PC-9 (cell line): ENCODE data around the gene ACTR3. TPM values are rescaled to one million over a fixed set of nuclear protein-coding genes. Genes with fewer than 3 reads are reported as not detected.

Experiments
- BruUV-seq: library from RNA; stranded (reverse); fragments of 400-500 nt; replicated peaks from 2 replicates; lab custom pipeline; 2021; lab: Mats Ljungman, UMichigan
- CTCF ChIA-PET: fragments of 300-600 bp; sonication (Branson Sonifier 250); formaldehyde crosslinking; loops from one replicate; lab custom pipeline; 2022; ENCODE audit warnings: antibody characterized with exemption; lab: Charles Lee
- POLR2A ChIA-PET: fragments of 300-600 bp; sonication (Branson Sonifier 250); formaldehyde crosslinking; loops from one replicate; lab custom pipeline; 2022; ENCODE audit warnings: antibody characterized with exemption; ENCODE audit not compliant: unreplicated experiment; lab: Charles Lee
- DNase-seq, 2 experiments: peaks; one replicate each; pipeline versions ENCODE4 v3.0.0 to v3.0.0-alpha.2; 2015 to 2022; ENCODE audit warnings: mixed read lengths in 1 of 2
- H2AFZ ChIP-seq: fragments of 200-600 bp; sonication (generic); 2 replicates; pipeline ENCODE4 v1.8.1; 2017; ENCODE audit warnings: antibody characterized with exemption
- H3F3A ChIP-seq: fragments of 200-600 bp; sonication (generic); 2 replicates; pipeline ENCODE4 v1.8.1; 2017; ENCODE audit warnings: antibody characterized with exemption, mild to moderate bottlenecking, low read depth; ENCODE audit not compliant: insufficient read depth
- H3K27ac ChIP-seq: fragments of 200-600 bp; sonication (generic); 2 replicates; pipeline ENCODE4 v1.6.1; 2016; ENCODE audit warnings: mixed run types
- H3K27me3 ChIP-seq: fragments of 200-600 bp; sonication (generic); 2 replicates; pipeline ENCODE4 v1.6.1; 2016; ENCODE audit warnings: low read depth, mixed run types; ENCODE audit not compliant: insufficient read depth
- H3K36me3 ChIP-seq: fragments of 200-600 bp; sonication (generic); 2 replicates; pipeline ENCODE4 v1.6.1; 2016; ENCODE audit warnings: low read depth, mixed run types
- H3K4me1 ChIP-seq: fragments of 200-600 bp; sonication (generic); replicated peaks from 2 replicates; pipeline ENCODE4 v1.6.1; 2016; ENCODE audit warnings: mixed run types; ENCODE audit not compliant: insufficient read depth
- H3K4me2 ChIP-seq: fragments of 200-600 bp; sonication (generic); 2 replicates; pipeline ENCODE4 v1.6.1; 2017; ENCODE audit warnings: mixed run types
- H3K4me3 ChIP-seq: fragments of 200-600 bp; sonication (generic); 2 replicates; pipeline ENCODE4 v1.6.1; 2016; ENCODE audit warnings: mixed run types
- H3K79me2 ChIP-seq: fragments of 200-600 bp; sonication (generic); 2 replicates; pipeline ENCODE4 v1.6.1; 2017; ENCODE audit warnings: low read depth, mixed run types
- H3K9me2 ChIP-seq: fragments of 200-600 bp; sonication (generic); 2 replicates; pipeline ENCODE4 v1.8.1; 2017; ENCODE audit warnings: mild to moderate bottlenecking; ENCODE audit not compliant: insufficient read depth
- H3K9me3 ChIP-seq: fragments of 200-600 bp; sonication (generic); 2 replicates; pipeline ENCODE4 v1.8.1; 2016; ENCODE audit warnings: low read depth; ENCODE audit not compliant: insufficient read depth
- H4K20me1 ChIP-seq: fragments of 200-600 bp; sonication (generic); 2 replicates; pipeline ENCODE4 v1.8.1; 2017; ENCODE audit not compliant: insufficient read depth
- CTCF ChIP-seq: fragments of 200-600 bp; sonication (generic); conservative IDR thresholded peaks from 2 replicates; pipeline ENCODE4 v1.6.1; 2017; ENCODE audit warnings: mixed run types, antibody characterized with exemption, mild to moderate bottlenecking, moderate library complexity
- EZH2 ChIP-seq: fragments of 200-600 bp; sonication (generic); IDR thresholded peaks from 2 replicates; pipeline ENCODE4 v1.8.0; 2017; ENCODE audit warnings: antibody characterized with exemption, low read depth
- intact Hi-C: fragments of 100-400 bp; cut with micrococcal nuclease; formaldehyde crosslinking; loops from one replicate; pipeline ENCODE4 v1.10.0; 2022; ENCODE audit not compliant: unreplicated experiment
- total RNA-seq: library from RNA; stranded (reverse); gene quantifications from 2 replicates; pipeline ENCODE4 v1.2.3, GENCODE V29; 2021

ACTR3 gene
- total RNA-seq, 1 experiment from 2014 or later: 222 TPM

DNA sequence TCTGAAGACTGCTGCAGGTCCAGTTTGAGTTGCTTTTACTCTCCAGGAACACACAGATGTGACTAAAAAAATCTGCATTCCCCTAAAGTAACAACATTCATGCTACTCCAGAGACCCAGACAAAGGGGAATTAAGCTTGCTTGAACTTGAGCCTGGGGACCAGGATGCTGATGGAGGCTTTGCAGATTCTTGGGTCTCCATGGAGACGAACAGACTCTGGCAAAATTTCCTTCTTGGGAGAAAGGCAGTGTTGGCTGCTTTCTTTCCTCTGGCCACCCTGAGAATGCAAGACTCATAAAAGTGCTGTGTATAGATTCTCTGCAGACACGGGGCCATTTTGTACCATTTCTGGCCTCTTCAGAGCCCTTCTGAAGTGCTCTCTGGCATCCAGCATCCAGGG is 112.0 kb downstream of the ACTR3 start:
- Histone ChIP-seq H3K4me3 (no peak overlapping the region), H4K20me1 (no peaks in the 10 kb centered on the region), H3K9me3 (no peaks in the 10 kb centered on the region), H3K27me3 (peaks cover 31% of the 10 kb centered on the region), H3K36me3 (no peaks in the 10 kb centered on the region), H2AFZ (no peak overlapping the region), H3K9me2 (no peaks in the 10 kb centered on the region), H3F3A (no peaks in the 10 kb centered on the region), H3K4me2 (no peak overlapping the region), H3K4me1 (no peaks in the 10 kb centered on the region), H3K27ac (no peak overlapping the region), H3K79me2 (no peaks in the 10 kb centered on the region)
- DNase-seq: no peak
- intact Hi-C loops: no loop called here
- ChIA-PET POLR2A (no interaction called here), CTCF (no interaction called here)
- BruUV-seq: no TSS peak
- TF ChIP-seq EZH2 (no peak), CTCF (no peak)

GRCh38 chr2:114005110-114005783 is 115.4 kb downstream of the ACTR3 start:
- Histone ChIP-seq H2AFZ (no peak overlapping the region), H3K9me2 (no peaks in the 10 kb centered on the region), H3K4me1 (no peaks in the 10 kb centered on the region), H3K27me3 (peaks cover 45% of the 10 kb centered on the region), H4K20me1 (no peaks in the 10 kb centered on the region), H3K36me3 (no peaks in the 10 kb centered on the region), H3K79me2 (no peaks in the 10 kb centered on the region), H3K4me3 (no peak overlapping the region), H3K4me2 (no peak overlapping the region), H3F3A (no peaks in the 10 kb centered on the region), H3K9me3 (no peaks in the 10 kb centered on the region), H3K27ac (no peak overlapping the region)
- POLR2A ChIA-PET: no interaction called here
- no peak for DNase-seq
- TF ChIP-seq EZH2: no peak
- no peak for TF ChIP-seq CTCF
- no TSS peak for BruUV-seq
- CTCF ChIA-PET: no interaction called here
- intact Hi-C loops: no loop called here

GRCh38 chr2:114006460-114006859 is 116.6 kb downstream of the ACTR3 start:
- H3K9me2 ChIP-seq: no peaks in the 10 kb centered on the region
- H3F3A ChIP-seq: no peaks in the 10 kb centered on the region
- no TSS peak for BruUV-seq
- H3K9me3 ChIP-seq: no peaks in the 10 kb centered on the region
- no peak for TF ChIP-seq CTCF
- TF ChIP-seq EZH2: no peak
- POLR2A ChIA-PET: no interaction called here
- H3K36me3 ChIP-seq: no peaks in the 10 kb centered on the region
- no peak overlapping the region for H2AFZ ChIP-seq
- H3K27ac ChIP-seq: no peak overlapping the region
- CTCF ChIA-PET: no interaction called here
- H4K20me1 ChIP-seq: no peaks in the 10 kb centered on the region
- no peak overlapping the region for H3K4me3 ChIP-seq
- intact Hi-C loops: no loop called here
- H3K4me2 ChIP-seq: no peak overlapping the region
- peaks cover 39% of the 10 kb centered on the region for H3K27me3 ChIP-seq
- no peak for DNase-seq
- H3K4me1 ChIP-seq: no peaks in the 10 kb centered on the region
- no peaks in the 10 kb centered on the region for H3K79me2 ChIP-seq
